ENCODE data around the gene BICD1.

BICD1 gene

GRCh38 chr12:32292151-32292550 is 185.5 kb downstream of the BICD1 start:
- TF ChIP-seq CTCF (IDR thresholded peaks at IDR 0.05; ENCODE audit: low read depth, low read length): no peak
- no peak overlapping the region for H3K27ac ChIP-seq
- no peaks in the 10 kb centered on the region for H3K36me3 ChIP-seq
- no peak for DNase-seq
- no peaks in the 10 kb centered on the region for H3K9me3 ChIP-seq (ENCODE audit: severe bottlenecking)
- H3K4me3 ChIP-seq (ENCODE audit: low read depth, low read length): no peak overlapping the region
- H3K27me3 ChIP-seq (ENCODE audit: insufficient read depth, low read depth, severe bottlenecking): no peaks in the 10 kb centered on the region

GRCh38 chr12:32293808-32294419 is 187.3 kb downstream of the BICD1 start:
- no peak for DNase-seq
- H3K27me3 ChIP-seq (ENCODE audit: insufficient read depth, low read depth, severe bottlenecking): no peaks in the 10 kb centered on the region

GRCh38 chr12:32296567-32296966 is 189.9 kb downstream of the BICD1 start:
- no peaks in the 10 kb centered on the region for H3K9me3 ChIP-seq (ENCODE audit: severe bottlenecking)
- DNase-seq: no peak
- H3K4me3 ChIP-seq (ENCODE audit: low read depth, low read length): no peak overlapping the region
- H3K27me3 ChIP-seq (ENCODE audit: insufficient read depth, low read depth, severe bottlenecking): no peaks in the 10 kb centered on the region
- no peaks in the 10 kb centered on the region for H3K36me3 ChIP-seq
- no peak overlapping the region for H3K27ac ChIP-seq
- TF ChIP-seq CTCF (IDR thresholded peaks at IDR 0.05; ENCODE audit: low read depth, low read length): no peak

More at GRCh38 chr12:32293808-32294419, 187.3 kb downstream of the BICD1 start:
- no peaks in the 10 kb centered on the region for H3K36me3 ChIP-seq
- no peak overlapping the region for H3K27ac ChIP-seq
- no peak for TF ChIP-seq CTCF (IDR thresholded peaks at IDR 0.05; ENCODE audit: low read depth, low read length)
- H3K4me3 ChIP-seq (ENCODE audit: low read depth, low read length): no peak overlapping the region
- H3K9me3 ChIP-seq (ENCODE audit: severe bottlenecking): no peaks in the 10 kb centered on the region

- TF ChIP-seq CTCF (IDR thresholded peaks at IDR 0.05; ENCODE audit: low read depth, low read length): no peak
- Histone ChIP-seq H3K36me3 (no peaks in the 10 kb centered on the region), H3K27ac (no peak overlapping the region), H3K9me3 (ENCODE audit: severe bottlenecking) (no peaks in the 10 kb centered on the region), H3K4me3 (ENCODE audit: low read depth, low read length) (no peak overlapping the region), H3K27me3 (ENCODE audit: insufficient read depth, low read depth, severe bottlenecking) (no peaks in the 10 kb centered on the region)
- DNase-seq: no peak
These were observed 192.3 kb downstream of the BICD1 start for GRCh38 chr12:32298917-32299316.

- Histone ChIP-seq H3K4me3 (ENCODE audit: low read depth, low read length) (no peak overlapping the region), H3K36me3 (peaks cover 2% of the 10 kb centered on the region), H3K9me3 (ENCODE audit: severe bottlenecking) (no peaks in the 10 kb centered on the region), H3K27me3 (ENCODE audit: insufficient read depth, low read depth, severe bottlenecking) (no peaks in the 10 kb centered on the region), H3K27ac (no peak overlapping the region)
- no peak for DNase-seq
- TF ChIP-seq CTCF (IDR thresholded peaks at IDR 0.05; ENCODE audit: low read depth, low read length): no peak
These were observed 194.6 kb downstream of the BICD1 start for GRCh38 chr12:32301216-32301615.
